Measurements from ENCODE around the gene ARID4A.

GRCh38 chr14:58395812-58396788 is 97.7 kb downstream of the ARID4A start, which contains the start of gene TOMM20L:
- peak; percentile 28; the same call in 1 of the 2 replicates for TF ChIP-seq PHF8 (IDR thresholded peaks at IDR 0.05; ENCODE audit: borderline replicate concordance, low read depth)
- no peak for TF ChIP-seq CEBPB (IDR thresholded peaks at IDR 0.05)
- peak; percentile 92 for TF ChIP-seq E2F6 (IDR thresholded peaks at IDR 0.05; ENCODE audit: borderline replicate concordance, low read depth)
- peak; percentile 94 for TF ChIP-seq CTCF (IDR thresholded peaks at IDR 0.05)
- no peak for TF ChIP-seq EP300 (IDR thresholded peaks at IDR 0.05)
- TF ChIP-seq USF2 (IDR thresholded peaks at IDR 0.05): no peak
- TF ChIP-seq KDM1A (IDR thresholded peaks at IDR 0.05; ENCODE audit: low read depth): no peak
- peak; percentile 17; the same call in 1 of the 2 replicates for TF ChIP-seq POLR2A (IDR thresholded peaks at IDR 0.05; ENCODE audit: low read length)
- no peak for TF ChIP-seq RCOR1 (IDR thresholded peaks at IDR 0.05; ENCODE audit: low read depth, low read length)
- TF ChIP-seq CBX8 (IDR thresholded peaks at IDR 0.05): no peak
- no peak for TF ChIP-seq ESRRA (IDR thresholded peaks at IDR 0.05; ENCODE audit: borderline replicate concordance, low read length)
